GM18505 (cell line): ENCODE data around the gene SFMBT1.

Experiments used
- ATAC-seq: cut with Tn5 transposase; IDR thresholded peaks from one replicate; pipeline ENCODE4 v1.9.1; 2021; ENCODE audit not compliant: unreplicated experiment
- POLR2A ChIP-seq: IDR thresholded peaks from 4 replicates; pipeline ENCODE4 v1.6.1; 2011; ENCODE audit warnings: borderline replicate concordance; ENCODE audit not compliant: insufficient read depth, insufficient read length; ENCODE audit errors: extremely low read depth

SFMBT1 gene

DNA sequence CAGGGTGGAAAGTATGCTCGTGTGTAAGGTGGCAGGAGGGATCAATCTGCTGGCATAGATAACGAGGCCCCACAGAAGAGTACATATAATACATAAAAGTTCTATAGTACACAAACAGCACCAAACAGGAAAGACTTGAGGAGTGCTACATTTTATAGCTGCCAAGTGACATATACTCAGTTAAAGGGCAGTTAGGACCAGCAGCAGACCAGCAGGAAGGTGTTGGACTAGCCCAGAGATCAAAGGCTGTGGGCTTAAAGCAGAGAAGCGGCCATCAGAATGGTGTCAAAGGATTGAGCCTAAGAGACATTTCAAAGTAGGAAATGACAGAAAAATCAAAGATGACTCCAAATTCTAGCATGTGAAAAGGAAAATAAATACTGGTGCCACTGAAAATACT, 34.5 kb downstream of the SFMBT1 start:
- no peak for ATAC-seq
- no peak for TF ChIP-seq POLR2A

DNA sequence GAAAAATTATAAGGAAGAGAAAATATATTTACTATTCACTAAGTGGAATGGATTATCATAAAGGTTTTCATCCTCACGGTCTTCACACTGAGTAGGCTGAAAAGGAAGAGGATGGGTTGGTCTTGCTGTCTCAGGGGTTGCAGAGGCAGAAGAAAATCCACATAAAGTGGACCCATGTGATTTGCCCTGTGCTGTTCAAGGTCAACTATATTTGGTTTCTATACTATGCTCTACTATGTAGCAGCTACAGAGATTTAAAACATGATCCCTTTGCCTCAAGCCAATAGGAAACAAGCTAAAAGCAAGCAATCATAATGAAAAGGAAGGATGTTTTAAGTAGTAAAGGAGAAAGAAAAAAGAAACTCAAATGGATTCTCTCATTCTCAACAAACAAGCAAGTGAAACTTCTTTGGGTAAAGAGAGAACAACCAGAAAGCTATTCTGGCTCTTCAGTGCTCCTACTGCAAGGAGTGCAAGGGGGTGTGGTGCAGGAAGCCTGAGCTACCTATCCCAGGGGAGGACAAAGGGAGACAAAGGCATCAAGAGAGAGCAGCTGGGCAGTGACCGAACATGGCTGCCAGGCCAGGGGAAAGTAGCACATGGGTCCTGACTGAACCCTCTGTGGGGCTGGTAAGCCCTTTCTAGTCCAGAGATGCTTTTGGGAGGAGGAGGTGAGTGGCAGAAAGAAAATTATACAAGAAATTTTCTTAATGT, 35.9 kb downstream of the SFMBT1 start:
- no peak for TF ChIP-seq POLR2A
- ATAC-seq: no peak

DNA sequence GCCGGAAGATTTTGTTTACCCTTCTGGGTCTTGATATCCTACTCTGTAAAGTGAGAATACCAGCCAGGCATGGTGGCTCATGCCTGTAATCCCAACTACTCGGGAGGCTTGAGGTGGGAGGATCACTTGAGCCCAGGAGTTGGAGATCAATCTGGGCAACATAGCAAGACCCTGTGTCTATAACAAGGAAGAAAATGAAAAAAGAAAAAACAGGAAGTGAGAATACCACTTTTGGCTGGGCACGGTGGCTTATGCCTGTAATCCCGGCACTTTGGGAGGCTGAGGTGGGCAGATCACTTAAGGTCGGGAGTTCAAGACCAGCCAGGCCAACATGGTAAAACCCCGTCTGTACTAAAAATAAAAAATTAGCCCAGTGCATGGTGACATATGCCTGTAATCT, 36.9 kb downstream of the SFMBT1 start:
- no peak for TF ChIP-seq POLR2A

DNA sequence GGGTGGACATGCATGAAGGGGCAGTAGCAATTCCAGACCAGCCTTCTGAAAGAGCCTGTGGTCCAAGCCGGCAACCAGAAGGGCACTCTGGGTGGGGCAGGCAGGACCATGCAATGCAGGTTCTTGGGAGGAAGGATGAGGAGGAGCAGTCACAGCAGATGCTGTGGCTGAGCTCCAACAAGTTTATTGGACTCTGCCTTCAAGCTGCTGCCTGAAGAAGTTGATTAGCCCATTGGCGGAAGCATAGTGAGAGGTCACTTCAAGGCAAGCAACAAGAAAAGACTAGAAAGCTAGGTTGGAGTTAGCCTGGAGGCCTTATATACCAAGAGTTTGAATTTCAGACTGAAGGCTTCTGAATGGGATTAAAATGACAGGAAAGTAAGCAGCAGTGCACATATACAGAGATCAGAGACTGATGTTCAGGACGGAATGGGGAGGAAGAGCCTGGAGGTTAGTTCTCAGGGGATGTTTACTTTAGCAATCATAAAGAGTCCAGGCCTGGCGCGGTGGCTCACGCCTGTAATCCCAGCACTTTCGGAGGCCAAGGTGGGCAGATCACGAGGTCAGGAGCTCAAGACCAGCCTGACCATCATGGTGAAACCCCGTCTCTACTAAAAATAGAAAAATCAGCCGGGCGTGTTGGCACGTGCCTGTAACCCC, 39.9 kb downstream of the SFMBT1 start:
- no peak for ATAC-seq
- no peak for TF ChIP-seq POLR2A

More for the DNA sequence above, 36.9 kb downstream of the SFMBT1 start:
- ATAC-seq: no peak

DNA sequence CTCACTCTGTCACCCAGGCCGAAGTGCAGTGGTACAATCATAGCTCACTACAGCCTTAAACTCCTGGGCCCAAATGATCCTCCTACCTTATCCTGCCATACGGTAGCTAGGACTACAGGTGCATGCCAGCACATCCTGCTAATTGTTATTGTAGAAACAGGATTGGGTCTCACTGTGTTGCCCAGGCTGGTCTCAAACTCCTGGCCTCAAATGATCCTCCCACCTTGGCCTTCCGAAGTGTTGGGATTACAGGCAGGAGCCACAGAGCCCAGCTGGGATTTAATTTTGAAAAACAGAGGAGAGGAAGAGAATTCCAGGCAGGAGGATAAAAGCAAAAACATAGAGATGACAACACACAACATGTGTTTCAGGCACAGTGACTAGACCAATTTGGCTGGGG, 40.5 kb downstream of the SFMBT1 start:
- TF ChIP-seq POLR2A: no peak
- ATAC-seq: no peak

DNA sequence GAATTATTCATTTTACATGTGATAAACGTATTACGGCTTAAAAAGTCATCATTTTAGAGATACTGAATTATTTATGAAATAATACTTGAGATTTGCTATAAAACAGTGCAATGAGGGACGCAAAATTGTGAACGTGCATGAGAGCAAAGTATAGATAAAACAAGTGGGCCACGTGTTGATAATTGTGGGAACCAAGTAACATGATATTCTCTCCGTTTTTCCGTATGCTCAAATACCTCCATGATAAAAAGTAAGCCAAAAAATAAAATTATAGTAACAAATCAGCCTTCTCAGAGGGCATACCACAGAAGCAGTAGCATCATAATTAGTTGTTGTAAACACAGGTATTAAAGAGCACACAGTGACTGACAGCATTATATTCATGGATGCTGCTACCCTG, 42.6 kb downstream of the SFMBT1 start:
- ATAC-seq: no peak
- no peak for TF ChIP-seq POLR2A

DNA sequence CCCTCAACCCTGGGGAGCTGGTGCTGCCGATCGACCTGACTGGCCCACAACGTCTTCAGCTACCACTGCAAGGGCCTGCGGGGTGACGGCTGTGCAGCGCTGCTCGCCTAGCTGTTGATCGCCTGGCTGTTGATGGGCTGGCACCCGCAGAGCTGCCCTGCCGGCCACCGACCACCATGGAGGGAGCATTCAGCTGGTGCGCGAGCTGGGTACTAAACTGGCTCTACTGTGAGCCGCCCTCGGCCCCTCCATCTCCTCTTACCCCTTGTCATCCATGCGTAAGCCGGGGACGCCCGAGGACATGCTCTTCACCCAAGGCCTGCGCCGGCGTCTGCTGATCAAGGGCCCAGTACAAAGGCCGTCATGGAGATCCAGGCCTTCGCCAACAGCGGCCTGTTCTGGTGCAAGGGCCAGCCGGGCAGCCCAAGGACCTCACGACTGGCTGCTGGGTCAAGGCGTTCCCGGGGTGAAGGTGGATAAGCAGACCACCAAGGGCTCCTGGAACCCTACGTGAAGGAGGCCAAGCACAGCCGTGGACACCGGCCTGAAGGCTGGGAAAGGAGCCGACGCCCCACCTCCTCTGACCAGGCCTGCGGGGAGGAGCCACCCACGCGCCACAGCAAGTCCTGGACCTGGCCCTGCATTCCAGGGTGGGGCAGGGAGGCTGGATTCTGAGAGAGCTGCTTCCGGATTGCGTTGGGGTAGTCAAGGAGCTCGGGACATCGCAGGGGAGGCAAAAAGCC, 46.9 kb downstream of the SFMBT1 start:
- ATAC-seq: no peak
- no peak for TF ChIP-seq POLR2A

DNA sequence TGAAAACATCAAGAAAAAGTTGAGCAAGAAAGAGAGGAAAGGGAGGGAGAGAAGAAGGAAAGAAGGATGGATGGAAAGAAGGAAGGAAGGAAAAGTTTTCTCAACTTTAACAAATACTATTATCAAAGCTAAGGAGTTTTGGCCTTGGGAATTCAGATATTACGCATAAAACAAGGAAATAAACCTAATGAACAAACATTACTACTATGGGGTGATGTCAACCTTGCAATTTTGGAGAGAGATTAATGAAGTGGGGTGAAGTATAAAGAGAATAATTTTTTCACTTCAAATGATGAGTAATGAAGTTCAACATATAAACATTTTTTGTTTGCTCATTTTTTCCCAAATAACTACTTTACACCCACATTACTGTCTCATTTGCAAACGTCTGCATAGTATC, 55.2 kb downstream of the SFMBT1 start:
- TF ChIP-seq POLR2A: no peak
- no peak for ATAC-seq

DNA sequence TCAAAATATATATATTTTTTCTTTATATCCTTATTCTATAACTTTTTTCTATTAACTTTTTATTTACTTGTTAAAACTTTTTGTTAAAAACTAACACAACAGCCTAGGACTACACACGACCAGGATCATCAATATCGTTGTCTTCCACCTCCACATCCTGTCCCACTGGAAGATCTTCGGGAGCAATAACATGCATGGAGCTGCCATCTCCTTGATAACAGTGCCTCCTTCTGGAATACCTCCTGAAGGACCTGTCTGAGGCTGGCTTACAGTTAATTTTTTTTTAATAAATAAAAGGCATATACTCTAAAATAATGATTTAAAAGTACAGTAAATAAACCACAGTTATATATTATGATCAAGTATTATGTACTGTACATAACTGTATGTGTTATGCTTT, 58.9 kb downstream of the SFMBT1 start:
- ATAC-seq: no peak
- no peak for TF ChIP-seq POLR2A

DNA sequence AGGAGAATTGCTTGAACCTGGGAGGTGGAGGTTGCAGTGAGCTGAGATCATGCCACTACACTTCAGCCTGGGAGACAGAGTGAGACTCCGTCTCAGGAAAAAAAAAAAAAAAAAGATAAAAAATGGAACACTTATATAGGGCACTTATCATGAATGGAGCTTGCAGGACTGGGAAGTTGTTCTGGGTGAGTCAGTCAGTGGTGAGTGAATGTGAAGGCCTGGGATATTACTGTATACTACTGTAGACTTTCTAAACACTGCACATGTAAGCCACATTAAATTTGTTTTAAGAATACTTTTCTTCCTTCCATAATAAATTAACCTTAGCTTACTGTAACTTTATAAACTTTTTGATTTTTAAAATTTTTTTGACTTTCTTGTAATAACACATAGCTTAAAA, 59.8 kb downstream of the SFMBT1 start:
- no peak for ATAC-seq
- TF ChIP-seq POLR2A: no peak

DNA sequence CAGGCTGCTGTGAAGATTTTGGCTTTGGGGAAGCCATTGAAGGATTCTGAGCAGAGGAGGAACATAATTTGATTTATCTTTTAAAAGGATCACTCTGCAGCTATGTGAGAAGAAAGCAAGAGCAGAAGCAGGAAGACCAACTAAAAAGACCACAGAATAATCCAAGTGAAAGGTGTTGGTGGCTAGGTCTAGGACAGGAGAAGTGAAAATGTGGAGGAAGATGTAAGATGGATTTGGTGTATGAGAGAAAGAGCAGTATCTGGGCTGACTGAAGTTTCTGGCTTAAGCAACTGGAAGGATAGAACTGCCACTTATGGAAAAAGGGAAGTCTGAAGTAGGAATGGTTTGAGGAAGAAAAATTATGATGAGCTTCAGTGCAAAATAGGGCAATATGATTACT, 62.0 kb downstream of the SFMBT1 start:
- peak; percentile 23 for ATAC-seq
- no peak for TF ChIP-seq POLR2A

DNA sequence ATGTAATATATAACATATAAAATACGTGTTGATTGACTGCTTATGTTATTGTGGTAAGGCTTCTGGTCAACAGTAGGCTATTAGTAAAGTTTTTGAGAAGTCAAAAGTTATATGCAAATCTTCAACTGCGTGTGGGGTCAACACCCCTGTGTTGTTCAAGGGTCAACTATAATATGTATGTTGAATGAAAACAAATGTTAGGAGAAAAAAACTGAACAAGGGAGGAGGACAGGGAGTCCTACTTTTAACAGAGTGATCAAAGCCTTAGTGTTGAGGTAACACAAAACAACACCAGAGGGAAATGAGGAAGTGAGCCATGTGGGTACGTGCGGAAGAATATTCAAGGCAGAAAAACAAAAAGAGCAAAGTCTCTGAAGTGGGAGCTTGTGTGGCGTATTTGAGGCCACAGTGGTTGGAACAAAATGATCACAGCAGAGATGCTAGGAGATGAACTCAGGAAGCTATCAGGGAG, 62.5 kb downstream of the SFMBT1 start:
- ATAC-seq: peak; percentile 76
- TF ChIP-seq POLR2A: no peak

DNA sequence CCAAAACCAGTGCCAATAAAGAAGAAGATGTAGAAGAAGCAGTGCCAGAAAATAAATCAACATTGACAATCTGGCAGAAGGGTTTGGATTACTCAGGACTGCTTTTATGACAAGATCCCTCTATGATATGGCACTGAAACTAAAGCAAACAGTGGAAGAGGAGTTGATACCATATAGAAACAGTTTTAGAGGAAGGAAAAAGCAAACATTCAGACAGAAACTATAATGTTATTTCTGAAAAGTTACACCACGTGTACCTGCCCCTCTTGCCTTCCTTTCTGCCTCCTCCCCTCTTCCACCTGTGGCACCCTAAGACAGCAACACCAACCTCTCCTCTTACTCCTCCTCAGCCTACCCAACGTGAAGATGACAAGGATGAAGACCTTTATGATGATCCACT, 63.0 kb downstream of the SFMBT1 start:
- peak; percentile 27 for ATAC-seq
- TF ChIP-seq POLR2A: no peak
